Embryonic facial prominence (tissue), 1 donor: ENCODE data around the gene MAML3.
"Not testable (repeated sequence)": the region's sequence is repeated elsewhere in the genome, so short reads cannot be mapped to it uniquely, and the experiment has no call there.

Experiments used
- DNase-seq: peaks from one replicate; pipeline ENCODE4 v3.0.0-alpha.2; 2016; ENCODE audit errors: extremely low spot score

MAML3 gene

GRCh38 chr4:139962130-139962684, 191.8 kb downstream of the MAML3 start:
- no peak for DNase-seq

GRCh38 chr4:139961344-139961946, 192.5 kb downstream of the MAML3 start:
- no peak for DNase-seq

GRCh38 chr4:139959396-139959795, 194.6 kb downstream of the MAML3 start:
- no peak for DNase-seq

- no peak for DNase-seq
Observed at GRCh38 chr4:139958739-139959098, 195.3 kb downstream of the MAML3 start.

- DNase-seq = no peak
Observed at GRCh38 chr4:139957986-139958738, 195.8 kb downstream of the MAML3 start.

GRCh38 chr4:139957065-139957464, 196.9 kb downstream of the MAML3 start:
- no peak for DNase-seq

GRCh38 chr4:139956507-139957017, 197.4 kb downstream of the MAML3 start:
- no peak for DNase-seq

- no peak for DNase-seq
Observed at GRCh38 chr4:139955600-139955999, 198.4 kb downstream of the MAML3 start.

- DNase-seq = no peak
Observed at GRCh38 chr4:139954512-139954911, 199.5 kb downstream of the MAML3 start.

- no peak for DNase-seq
Observed at GRCh38 chr4:139951021-139951420, 203.0 kb downstream of the MAML3 start.

GRCh38 chr4:139950568-139950967, 203.4 kb downstream of the MAML3 start:
- no peak for DNase-seq

GRCh38 chr4:139944916-139945315, 209.1 kb downstream of the MAML3 start:
- DNase-seq = not testable (repeated sequence)

GRCh38 chr4:139943277-139943676, 210.7 kb downstream of the MAML3 start:
- DNase-seq = no peak

- DNase-seq = no peak
Observed at GRCh38 chr4:139942241-139942640, 211.7 kb downstream of the MAML3 start.

GRCh38 chr4:139940600-139940999, 213.4 kb downstream of the MAML3 start:
- no peak for DNase-seq

GRCh38 chr4:139938414-139938813, 215.6 kb downstream of the MAML3 start:
- no peak for DNase-seq

- no peak for DNase-seq
Observed at GRCh38 chr4:139935911-139936310, 218.1 kb downstream of the MAML3 start.

GRCh38 chr4:139934708-139935195, 219.2 kb downstream of the MAML3 start:
- DNase-seq = no peak

GRCh38 chr4:139934057-139934707, 219.8 kb downstream of the MAML3 start:
- DNase-seq = no peak

- DNase-seq = no peak
Observed at GRCh38 chr4:139933541-139933940, 220.4 kb downstream of the MAML3 start.

GRCh38 chr4:139933104-139933503, 220.9 kb downstream of the MAML3 start:
- no peak for DNase-seq

GRCh38 chr4:139924782-139925181, 229.2 kb downstream of the MAML3 start:
- DNase-seq = no peak
